ENCODE measurements around the gene PDE10A.

PDE10A gene

DNA sequence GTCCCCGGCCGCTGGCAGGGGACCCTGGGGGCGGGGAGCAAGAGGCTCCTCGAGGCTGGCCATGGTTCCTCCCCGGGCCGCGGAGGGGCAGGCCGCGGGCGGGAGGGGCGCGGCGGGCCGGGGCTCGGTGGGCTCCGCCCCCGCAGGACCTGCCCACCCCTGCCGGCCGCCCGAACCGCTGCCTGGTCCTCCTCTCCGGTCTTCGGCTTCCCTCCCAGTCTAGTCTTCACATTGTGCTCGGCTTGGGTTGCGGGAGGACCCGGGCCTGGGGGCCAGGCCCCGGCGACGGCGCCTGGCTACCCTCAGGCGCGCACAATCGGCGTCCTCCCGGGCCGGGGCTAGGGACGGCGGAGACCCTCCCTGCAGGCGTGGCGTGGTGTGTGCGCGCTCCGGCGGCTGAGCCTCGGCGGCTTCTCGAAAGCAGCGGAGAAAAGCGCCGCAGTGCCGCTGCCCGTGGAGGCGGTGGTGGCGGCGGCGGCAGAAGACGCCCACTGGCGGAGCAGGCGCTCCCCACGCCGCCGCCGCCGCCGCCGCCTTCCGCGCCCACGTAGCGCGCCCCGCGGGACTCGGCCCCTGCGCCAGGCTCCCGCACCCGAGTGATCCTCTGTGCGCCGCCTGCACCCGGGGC lies at the start of gene PDE10A:
Gene PDE10A (minus strand): TSS at position 493 of the 628 bp plus-strand sequence. CDS start 430 bp downstream, at position 63.
- TF ChIP-seq, protein P1, sequence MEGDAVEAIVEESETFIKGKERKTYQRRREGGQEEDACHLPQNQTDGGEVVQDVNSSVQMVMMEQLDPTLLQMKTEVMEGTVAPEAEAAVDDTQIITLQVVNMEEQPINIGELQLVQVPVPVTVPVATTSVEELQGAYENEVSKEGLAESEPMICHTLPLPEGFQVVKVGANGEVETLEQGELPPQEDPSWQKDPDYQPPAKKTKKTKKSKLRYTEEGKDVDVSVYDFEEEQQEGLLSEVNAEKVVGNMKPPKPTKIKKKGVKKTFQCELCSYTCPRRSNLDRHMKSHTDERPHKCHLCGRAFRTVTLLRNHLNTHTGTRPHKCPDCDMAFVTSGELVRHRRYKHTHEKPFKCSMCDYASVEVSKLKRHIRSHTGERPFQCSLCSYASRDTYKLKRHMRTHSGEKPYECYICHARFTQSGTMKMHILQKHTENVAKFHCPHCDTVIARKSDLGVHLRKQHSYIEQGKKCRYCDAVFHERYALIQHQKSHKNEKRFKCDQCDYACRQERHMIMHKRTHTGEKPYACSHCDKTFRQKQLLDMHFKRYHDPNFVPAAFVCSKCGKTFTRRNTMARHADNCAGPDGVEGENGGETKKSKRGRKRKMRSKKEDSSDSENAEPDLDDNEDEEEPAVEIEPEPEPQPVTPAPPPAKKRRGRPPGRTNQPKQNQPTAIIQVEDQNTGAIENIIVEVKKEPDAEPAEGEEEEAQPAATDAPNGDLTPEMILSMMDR (IDR thresholded peaks at IDR 0.05; ENCODE audit: insufficient read depth, low read length, poor library complexity, severe bottlenecking) = no peak
- no peak for DNase-seq (ENCODE audit: extremely low read depth, insufficient read length)
- Histone ChIP-seq H3K36me3 (ENCODE audit: control insufficient read depth, insufficient read depth, low read length) (no peaks in the 10 kb centered on the region), H3K27me3 (replicated peaks; ENCODE audit: control insufficient read depth, insufficient read depth, low read length) (no peaks in the 10 kb centered on the region; the same call in 1 of the 2 replicates), H3K4me3 (replicated peaks; ENCODE audit: low read depth, low read length) (no peak within 1 kb of the TSS)

DNA sequence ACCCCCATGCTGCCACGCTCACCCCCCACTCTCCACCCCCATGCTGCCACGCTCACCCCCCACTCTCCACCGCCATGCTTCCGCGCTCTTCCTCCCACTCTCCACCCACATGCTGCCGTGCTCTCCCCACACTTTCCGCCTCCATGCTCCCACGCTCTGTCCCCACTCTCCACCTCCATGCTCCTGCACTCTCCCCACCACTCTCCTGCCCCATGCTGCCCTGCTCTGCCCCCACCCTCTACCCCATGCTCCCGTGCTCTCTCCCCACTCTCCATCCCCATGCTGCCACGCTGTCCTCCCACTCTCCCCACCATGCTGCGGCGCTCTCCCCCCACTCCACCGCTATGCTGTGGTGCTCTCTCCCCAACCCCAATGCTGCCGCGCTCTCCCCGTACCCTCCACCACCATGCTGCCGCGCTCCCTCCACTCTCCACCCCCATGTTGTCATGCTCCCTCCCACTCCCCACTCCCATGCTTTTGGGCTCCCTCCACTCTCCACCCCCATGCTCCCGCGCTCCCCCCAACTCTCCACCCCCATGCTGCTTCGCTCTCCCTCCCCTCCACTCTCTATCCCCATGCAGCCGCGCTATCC lies 46.0 kb upstream of the PDE10A start:
- Histone ChIP-seq H3K4me3 (replicated peaks; ENCODE audit: low read depth, low read length) (no peak overlapping the region), H3K36me3 (ENCODE audit: control insufficient read depth, insufficient read depth, low read length) (no peaks in the 10 kb centered on the region), H3K27me3 (replicated peaks; ENCODE audit: control insufficient read depth, insufficient read depth, low read length) (no peaks in the 10 kb centered on the region; the same call in 1 of the 2 replicates)
- DNase-seq (ENCODE audit: extremely low read depth, insufficient read length) = no peak
- TF ChIP-seq, protein P1 (IDR thresholded peaks at IDR 0.05; ENCODE audit: insufficient read depth, low read length, poor library complexity, severe bottlenecking) = no peak

DNA sequence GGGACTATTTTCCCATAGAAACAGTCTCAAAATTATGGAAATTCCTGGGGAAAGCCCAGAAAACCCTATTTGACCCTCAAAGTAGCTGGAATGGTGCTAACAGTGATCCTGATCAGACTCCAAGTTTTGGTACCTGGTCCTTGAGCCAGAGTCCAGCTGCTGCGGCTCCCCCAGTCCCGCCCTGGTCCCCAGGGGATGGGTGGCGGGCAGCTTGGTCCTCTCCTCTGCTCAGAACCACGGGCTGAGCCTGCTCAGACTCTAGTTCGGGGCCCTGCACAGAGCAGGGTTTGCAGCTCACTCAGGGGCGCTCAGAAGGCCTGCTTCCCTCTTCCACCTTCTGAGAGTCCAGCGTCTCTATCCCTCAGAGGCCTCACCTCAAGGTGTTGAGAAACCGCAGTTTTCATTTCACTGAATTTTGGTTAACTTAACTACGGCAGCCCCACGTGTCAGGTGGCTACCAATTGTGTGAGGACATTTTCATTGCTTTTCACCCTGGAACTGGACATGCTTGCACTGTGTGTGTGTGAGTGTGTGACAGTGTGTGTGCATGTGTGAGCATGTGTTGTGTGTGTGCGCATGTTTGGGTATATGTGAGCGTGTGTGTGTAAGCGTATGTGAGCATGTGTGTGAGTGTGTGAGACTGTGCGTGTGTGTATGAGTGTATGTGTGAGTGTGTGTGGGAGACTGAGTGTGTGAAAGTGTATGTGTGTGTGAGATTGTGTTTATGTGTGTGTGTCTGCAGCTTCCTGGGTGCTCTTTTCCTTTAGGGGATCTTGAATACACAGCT lies 44.2 kb upstream of the PDE10A start:
- TF ChIP-seq, protein P1 (IDR thresholded peaks at IDR 0.05; ENCODE audit: insufficient read depth, low read length, poor library complexity, severe bottlenecking) = no peak
- no peak for DNase-seq (ENCODE audit: extremely low read depth, insufficient read length)
- H3K36me3 ChIP-seq (ENCODE audit: control insufficient read depth, insufficient read depth, low read length) = no peaks in the 10 kb centered on the region
- H3K4me3 ChIP-seq (replicated peaks; ENCODE audit: low read depth, low read length) = no peak overlapping the region
- H3K27me3 ChIP-seq (replicated peaks; ENCODE audit: control insufficient read depth, insufficient read depth, low read length) = no peaks in the 10 kb centered on the region; the same call in 1 of the 2 replicates

DNA sequence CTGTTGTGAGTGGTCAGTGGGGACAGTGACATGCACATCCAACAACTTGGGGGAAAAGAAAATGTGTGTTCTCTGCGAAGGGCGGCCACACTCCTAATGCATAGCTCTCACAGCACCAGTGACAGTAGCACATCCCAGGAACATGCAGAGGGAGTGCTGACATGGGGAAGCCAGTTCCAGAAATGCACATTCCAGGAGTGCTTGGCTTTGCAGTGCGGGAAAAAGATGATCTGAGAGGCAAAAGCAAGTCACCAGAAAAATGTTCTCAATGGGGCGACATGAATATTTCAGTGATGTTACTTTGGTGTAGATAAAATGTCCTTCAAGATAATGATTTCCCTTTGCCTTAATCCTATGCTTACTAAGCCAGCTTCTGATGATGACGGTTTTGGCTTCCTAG lies 42.9 kb upstream of the PDE10A start:
- DNase-seq (ENCODE audit: extremely low read depth, insufficient read length) = no peak
- H3K27me3 ChIP-seq (replicated peaks; ENCODE audit: control insufficient read depth, insufficient read depth, low read length) = no peaks in the 10 kb centered on the region; the same call in 1 of the 2 replicates
- no peak overlapping the region for H3K4me3 ChIP-seq (replicated peaks; ENCODE audit: low read depth, low read length)
- H3K36me3 ChIP-seq (ENCODE audit: control insufficient read depth, insufficient read depth, low read length) = no peaks in the 10 kb centered on the region
- TF ChIP-seq, protein P1 (IDR thresholded peaks at IDR 0.05; ENCODE audit: insufficient read depth, low read length, poor library complexity, severe bottlenecking) = no peak

DNA sequence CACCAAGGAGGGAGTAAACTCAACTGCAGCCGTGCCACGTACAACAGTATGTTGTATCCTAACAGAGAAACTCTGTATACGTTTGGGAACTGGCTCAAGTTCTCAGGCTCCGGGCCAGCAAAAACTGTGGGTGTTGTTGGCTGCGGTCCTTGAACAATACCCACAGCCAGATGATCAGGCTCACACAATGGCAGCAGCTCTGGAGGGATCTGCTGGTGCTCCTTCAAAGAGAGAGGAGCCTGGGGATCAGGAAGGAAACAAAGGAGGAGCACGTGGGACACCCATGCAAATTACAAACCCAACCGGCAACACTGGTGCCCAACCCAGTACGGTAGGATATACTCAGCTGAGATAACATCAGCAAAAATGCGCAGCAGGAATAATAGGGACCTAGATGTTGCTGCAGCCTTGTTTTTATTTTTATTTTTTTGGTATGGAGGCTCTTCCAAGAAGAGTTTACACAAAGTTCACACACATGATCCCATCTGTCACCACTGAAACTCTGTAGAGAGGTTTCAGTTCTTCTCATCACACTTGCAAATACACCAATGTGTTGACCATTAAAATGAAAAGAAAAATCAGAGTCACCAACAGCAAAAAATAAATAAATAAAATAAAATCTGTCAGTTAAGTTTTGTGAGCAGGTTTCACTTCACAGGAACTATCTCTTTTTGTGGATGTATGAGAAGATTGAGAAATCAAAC lies 41.2 kb upstream of the PDE10A start:
- no peaks in the 10 kb centered on the region; the same call in 1 of the 2 replicates for H3K27me3 ChIP-seq (replicated peaks; ENCODE audit: control insufficient read depth, insufficient read depth, low read length)
- H3K36me3 ChIP-seq (ENCODE audit: control insufficient read depth, insufficient read depth, low read length) = no peaks in the 10 kb centered on the region
- TF ChIP-seq, protein P1 (IDR thresholded peaks at IDR 0.05; ENCODE audit: insufficient read depth, low read length, poor library complexity, severe bottlenecking) = no peak
- no peak for DNase-seq (ENCODE audit: extremely low read depth, insufficient read length)
- H3K4me3 ChIP-seq (replicated peaks; ENCODE audit: low read depth, low read length) = no peak overlapping the region
